Measurements from ENCODE around the gene FXYD4. TPM values are rescaled to one million over a fixed set of nuclear protein-coding genes. Genes with fewer than 3 reads are reported as not detected.

FXYD4 gene
- total and polyA plus RNA-seq, 2 of the 8 experiments (the other 6 are each of a cell fraction or from before 2014, with no cell fraction given) = not detected

GRCh38 chr10:43347997-43348396, 23.4 kb upstream of the FXYD4 start:
- Histone ChIP-seq H2BK15ac (ENCODE audit: low read length) (no peak overlapping the region), H3K14ac (ENCODE audit: insufficient read length) (no peak overlapping the region), H3K4me3 (ENCODE audit: extremely low read depth in 1 of 4, insufficient read depth in 2 of 4, low read depth in 3 of 4, low read length in 4 of 4) (no peak overlapping the region), H3K56ac (replicated peaks; ENCODE audit: insufficient read length, low read depth, low read length) (no peak overlapping the region), H4K8ac (ENCODE audit: extremely low read depth, insufficient read depth, low read length) (no peak overlapping the region), H3K23me2 (ENCODE audit: low read depth, low read length) (no peaks in the 10 kb centered on the region), H3K4me1 (replicated peaks in 1 of 4; ENCODE audit: control insufficient read depth in 3 of 4, insufficient read depth in 4 of 4, low read length in 3 of 4) (peaks cover 0 to 3% (median under 1%) of the 10 kb centered on the region in 4 experiments; a peak in 2 of 7 replicates), H3K9me3 (ENCODE audit: insufficient read depth in 2 of 2, low read depth in 1 of 2, low read length in 1 of 2) (no peaks in the 10 kb centered on the region), H2BK5ac (ENCODE audit: low read depth, low read length) (no peak overlapping the region; the same call in 1 of the 2 replicates), H3K27ac (ENCODE audit: low read depth, low read length) (no peak overlapping the region), H2AK5ac (ENCODE audit: low read depth, low read length) (no peak overlapping the region), H3K79me2 (ENCODE audit: control insufficient read depth in 1 of 2, insufficient read depth in 2 of 2, low read length in 2 of 2) (no peaks in the 10 kb centered on the region), H3K79me1 (ENCODE audit: low read depth, low read length) (no peaks in the 10 kb centered on the region), H4K20me1 (replicated peaks in 1 of 2; ENCODE audit: control insufficient read depth in 1 of 2, insufficient read depth in 2 of 2, low read length in 2 of 2) (no peaks in the 10 kb centered on the region), H2BK20ac (ENCODE audit: low read length) (no peak overlapping the region), H4K91ac (replicated peaks; ENCODE audit: insufficient read length, low read length) (no peak overlapping the region), H3K36me3 (ENCODE audit: control insufficient read depth in 2 of 4, insufficient read depth in 4 of 4, low read length in 3 of 4) (no peaks in the 10 kb centered on the region), H3K4me2 (ENCODE audit: insufficient read depth in 1 of 2, low read depth in 2 of 2, low read length in 2 of 2) (no peak overlapping the region), H4K5ac (ENCODE audit: insufficient read length, low read depth, low read length) (no peak overlapping the region), H2BK120ac (replicated peaks; ENCODE audit: low read depth, low read length) (no peak overlapping the region), H3K4ac (replicated peaks; ENCODE audit: insufficient read length, low read depth, low read length) (no peak overlapping the region), H2AFZ (ENCODE audit: low read length) (no peak overlapping the region), H3K18ac (ENCODE audit: extremely low read depth, low read length) (no peak overlapping the region), H3K9ac (replicated peaks in 1 of 4; ENCODE audit: extremely low read depth in 1 of 4, low read depth in 3 of 4, low read length in 3 of 4) (no peak overlapping the region), H3K23ac (ENCODE audit: insufficient read length) (no peak overlapping the region), H2BK12ac (ENCODE audit: low read depth, low read length) (peak overlapping the region; percentile 76; the same call in 1 of the 2 replicates), H3K27me3 (replicated peaks in 1 of 4; ENCODE audit: control insufficient read depth in 3 of 4, extremely low read depth in 1 of 4, insufficient read depth in 3 of 4, low read length in 3 of 4) (no peaks in the 10 kb centered on the region)
- TF ChIP-seq ASH2L (IDR thresholded peaks at IDR 0.05; ENCODE audit: low read length) (no peak), SP1 (IDR thresholded peaks at IDR 0.05; ENCODE audit: low read depth, low read length) (no peak), SIRT6 (IDR thresholded peaks at IDR 0.05; ENCODE audit: low read length) (no peak), SRF (IDR thresholded peaks at IDR 0.05; ENCODE audit: low read depth, low read length) (no peak), TAF7 (optimal IDR thresholded peaks at IDR 0.05; ENCODE audit: borderline replicate concordance, low read depth, low read length) (no peak), BACH1 (IDR thresholded peaks at IDR 0.05; ENCODE audit: low read length) (no peak), JUND (IDR thresholded peaks at IDR 0.05; ENCODE audit: low read length) (no peak), CHD2 (IDR thresholded peaks at IDR 0.05; ENCODE audit: low read length) (no peak), USF2 (IDR thresholded peaks at IDR 0.05; ENCODE audit: low read length) (no peak), POLR2A (IDR thresholded peaks at IDR 0.05; ENCODE audit: control extremely low read depth in 1 of 2, low read depth in 2 of 2, low read length in 2 of 2) (no peak), CBX5 (IDR thresholded peaks at IDR 0.05; ENCODE audit: low read depth, low read length) (no peak)
- WGBS, 2 experiments (ENCODE audit: extremely low coverage in 1 of 2, insufficient coverage in 1 of 2, insufficient read length in 1 of 2, insufficient replicate concordance in 2 of 2, low coverage in 1 of 2, low lambda C conversion rate in 2 of 2, missing lambda C conversion rate in 1 of 2) = 86% methylated on average over 4 of the region's 4 CpGs; no CpG with 5 or more reads in 1 of the 2 experiments
- FAIRE-seq (no peak), DNase-seq (ENCODE audit: low read depth in 1 of 2, low spot score in 2 of 2) (no peak)
- ChIA-PET POLR2A (ENCODE audit: partially characterized antibody) (no interaction called here), CTCF (ENCODE audit: partially characterized antibody) (interaction anchor here (0.6 to 5.2 kb wide), 34 partner anchors 9 to 146 kb away, joined by 3 to 75 read pairs (median 5); no protein-coding TSS in a partner anchor)

Data from H1 (cell line).